WTC11 (cell line): ENCODE measurements around the gene PPP1R15B. TPM values are rescaled to one million over a fixed set of nuclear protein-coding genes. Genes with fewer than 3 reads are reported as not detected.

Source experiments
- ATAC-seq: fragments of 200-7000 bp; cut with Tn5 transposase; 2 replicates; pipeline ENCODE4 v1.10.0; 2021; ENCODE audit warnings: mild to moderate bottlenecking, moderate library complexity
- CTCF ChIA-PET: fragments of 300-600 bp; sonication (Branson Sonifier 250); formaldehyde crosslinking; loops from one replicate; lab custom pipeline; 2021; ENCODE audit warnings: antibody characterized with exemption; lab: Charles Lee
- POLR2A ChIA-PET: fragments of 350-600 bp; sonication (Branson Sonifier 250); formaldehyde crosslinking; loops from one replicate; lab custom pipeline; 2021; ENCODE audit warnings: antibody characterized with exemption; lab: Charles Lee
- DNase-seq: peaks from one replicate; pipeline ENCODE4 v3.0.0; 2021; ENCODE audit warnings: low spot score
- H3K27ac Mint-ChIP-seq: 2 replicates; pipeline ENCODE4 v1.8.0; 2021; ENCODE audit warnings: mixed read lengths
- H3K27me3 Mint-ChIP-seq: 2 replicates; pipeline ENCODE4 v1.8.0; 2021; ENCODE audit warnings: low read depth, mild to moderate bottlenecking, moderate library complexity, mixed read lengths
- H3K36me3 Mint-ChIP-seq: 2 replicates; pipeline ENCODE4 v1.8.0; 2021; ENCODE audit warnings: mixed read lengths
- H3K4me1 Mint-ChIP-seq: 2 replicates; pipeline ENCODE4 v1.8.0; 2022; ENCODE audit warnings: mixed read lengths
- H3K4me3 Mint-ChIP-seq: 2 replicates; pipeline ENCODE4 v1.8.0; 2021; ENCODE audit warnings: mild to moderate bottlenecking, moderate library complexity, mixed read lengths
- H3K9me3 Mint-ChIP-seq: 2 replicates; pipeline ENCODE4 v1.8.0; 2021; ENCODE audit warnings: mixed read lengths
- AFF4 ChIP-seq: sonication (generic); formaldehyde crosslinking; IDR thresholded peaks from 2 replicates; pipeline ENCODE4 v1.8.1; 2023; ENCODE audit warnings: mild to moderate bottlenecking, missing genetic modification reagents, borderline replicate concordance
- ARID4B ChIP-seq: sonication (generic); formaldehyde crosslinking; IDR thresholded peaks from 2 replicates; pipeline ENCODE4 v1.8.0; 2023; ENCODE audit warnings: missing genetic modification reagents, mild to moderate bottlenecking, borderline replicate concordance
- ATF2 ChIP-seq: sonication (generic); formaldehyde crosslinking; IDR thresholded peaks from 2 replicates; pipeline ENCODE4 v1.8.1; 2022; ENCODE audit warnings: low read depth, missing genetic modification reagents, borderline replicate concordance
- CREM ChIP-seq: sonication (generic); formaldehyde crosslinking; IDR thresholded peaks from 2 replicates; pipeline ENCODE4 v1.8.1; 2022; ENCODE audit warnings: mild to moderate bottlenecking, missing genetic modification reagents, moderate library complexity
- CTCF ChIP-seq: fragments of 200-600 bp; IDR thresholded peaks from 2 replicates; pipeline ENCODE4 v1.8.0; 2022; ENCODE audit warnings: antibody characterized with exemption
- ESRRA ChIP-seq: sonication (generic); formaldehyde crosslinking; IDR thresholded peaks from 2 replicates; pipeline ENCODE4 v1.8.1; 2022; ENCODE audit warnings: mild to moderate bottlenecking, missing genetic modification reagents, borderline replicate concordance
- GABPB1 ChIP-seq: sonication (generic); formaldehyde crosslinking; IDR thresholded peaks from 2 replicates; pipeline ENCODE4 v1.8.1; 2023; ENCODE audit warnings: mild to moderate bottlenecking, missing genetic modification reagents
- GRHL2 ChIP-seq: fragments of 250-450 bp; sonication (Bioruptor Pico); IDR thresholded peaks from 2 replicates; pipeline ENCODE4 v1.8.0; 2022; ENCODE audit warnings: mild to moderate bottlenecking, moderate library complexity; ENCODE audit not compliant: insufficient replicate concordance, severe bottlenecking
- HMGA2 ChIP-seq: fragments of 250-450 bp; sonication (Bioruptor Pico); IDR thresholded peaks from 2 replicates; pipeline ENCODE4 v1.4.0; 2021; ENCODE audit warnings: mild to moderate bottlenecking, moderate library complexity
- MXD4 ChIP-seq: fragments of 250-450 bp; sonication (Bioruptor Pico); IDR thresholded peaks from 2 replicates; pipeline ENCODE4 v1.8.0; 2021; ENCODE audit warnings: mild to moderate bottlenecking, moderate library complexity, borderline replicate concordance
- NFATC4 ChIP-seq: fragments of 250-450 bp; sonication (Bioruptor Pico); IDR thresholded peaks from 2 replicates; pipeline ENCODE4 v1.9.0; 2021; ENCODE audit warnings: mild to moderate bottlenecking
- SP1 ChIP-seq: sonication (generic); formaldehyde crosslinking; conservative IDR thresholded peaks from 2 replicates; pipeline ENCODE4 v1.8.1; 2022; ENCODE audit warnings: missing genetic modification reagents
- USF2 ChIP-seq: sonication (generic); formaldehyde crosslinking; IDR thresholded peaks from 2 replicates; pipeline ENCODE4 v1.8.1; 2023; ENCODE audit warnings: mild to moderate bottlenecking, missing genetic modification reagents, moderate library complexity
- ZBTB43 ChIP-seq: sonication (generic); formaldehyde crosslinking; IDR thresholded peaks from 2 replicates; pipeline ENCODE4 v1.8.1; 2023; ENCODE audit warnings: mild to moderate bottlenecking, missing genetic modification reagents
- ZNF317 ChIP-seq: sonication (generic); formaldehyde crosslinking; IDR thresholded peaks from 2 replicates; pipeline ENCODE4 v1.8.1; 2023; ENCODE audit warnings: low read depth, mild to moderate bottlenecking, moderate library complexity, missing genetic modification reagents, borderline replicate concordance
- ZNF416 ChIP-seq: fragments of 250-450 bp; sonication (Bioruptor Pico); IDR thresholded peaks from 2 replicates; pipeline ENCODE4 v1.9.0; 2021; ENCODE audit warnings: mild to moderate bottlenecking, inconsistent platforms
- ZNF425 ChIP-seq: fragments of 250-450 bp; sonication (Bioruptor Pico); conservative IDR thresholded peaks from 2 replicates; pipeline ENCODE4 v1.9.0; 2021; ENCODE audit warnings: mild to moderate bottlenecking
- total RNA-seq: library from RNA; stranded (reverse); gene quantifications from 3 replicates; pipeline ENCODE4 v1.2.3, GENCODE V29; 2021

The PPP1R15B gene
- total RNA-seq, 1 experiment from 2014 or later, result 47.7 TPM

- ChIA-PET POLR2A (interaction anchor here (2.3 kb wide), 1 partner anchor 46 kb away, joined by 27 read pairs; the partner anchor contains the start of gene PIK3C2B), CTCF (interaction anchor here (2.3 to 13.1 kb wide), 7 partner anchors 9 to 69 kb away, joined by 16 to 906 read pairs (median 91); partner anchors contain the start of gene PIK3C2B)
- H3K4me1 Mint-ChIP-seq, result peaks cover 41% of the 10 kb centered on the region
- no peaks in the 10 kb centered on the region for H3K27me3 Mint-ChIP-seq
- no peaks in the 10 kb centered on the region for H3K9me3 Mint-ChIP-seq
- peak overlapping the region; percentile 45 for H3K27ac Mint-ChIP-seq
- DNase-seq, result no peak
- peaks cover 21% of the 10 kb centered on the region; the same call in 1 of the 2 replicates for H3K36me3 Mint-ChIP-seq
- no peak for TF ChIP-seq ATF2 (CRISPR knock-in tag)
- no peak for TF ChIP-seq USF2
- TF ChIP-seq AFF4, result no peak
- TF ChIP-seq ZNF416 (CRISPR knock-in tag), result no peak
- no peak for TF ChIP-seq SP1 (CRISPR knock-in tag)
- no peak for TF ChIP-seq HMGA2 (CRISPR knock-in tag)
- TF ChIP-seq NFATC4, result no peak
- TF ChIP-seq ESRRA (CRISPR knock-in tag), result no peak
- TF ChIP-seq MXD4 (CRISPR knock-in tag), result no peak
- no peak for TF ChIP-seq ZBTB43 (CRISPR knock-in tag)
- no peak for TF ChIP-seq ZNF317 (CRISPR knock-in tag)
- TF ChIP-seq GABPB1 (CRISPR knock-in tag), result no peak
- no peak for TF ChIP-seq CREM (CRISPR knock-in tag)
- TF ChIP-seq ARID4B (CRISPR knock-in tag), result no peak
- TF ChIP-seq CTCF, result no peak
- no peak for TF ChIP-seq GRHL2 (CRISPR knock-in tag)
- TF ChIP-seq ZNF425, result no peak
- TF ChIP-seq, all 79 proteins: peak for 0
- no peak overlapping the region for H3K4me3 Mint-ChIP-seq
- ATAC-seq, result no peak
These were observed 36.1 kb upstream of the PPP1R15B start for GRCh38 chr1:204447736-204448135.
